DND-41 (cell line): ENCODE data around the gene ADGRG6.

ENCODE experiments used
- ATAC-seq: fragments of 200-7000 bp; cut with Tn5 transposase; 3 replicates; pipeline ENCODE4 v1.9.1; 2021; ENCODE audit warnings: low read depth; ENCODE audit not compliant: insufficient read depth
- DNase-seq: peaks from one replicate; pipeline ENCODE4 v3.0.0-alpha.2; 2020
- H2AFZ ChIP-seq: 2 replicates; pipeline ENCODE4 v1.6.0; 2012; ENCODE audit warnings: low read depth, low read length
- H3K27ac ChIP-seq: 2 replicates; pipeline ENCODE4 v1.5.1; 2012; ENCODE audit warnings: low read length, inconsistent platforms
- H3K27me3 ChIP-seq: fragments of 200-600 bp; sonication (generic); 2 replicates; pipeline ENCODE4 v1.6.0; 2012; ENCODE audit warnings: low read length, mild to moderate bottlenecking, inconsistent platforms; ENCODE audit not compliant: insufficient read depth, poor library complexity
- H3K36me3 ChIP-seq: 2 replicates; pipeline ENCODE4 v1.5.1; 2012; ENCODE audit warnings: low read length, inconsistent platforms; ENCODE audit not compliant: insufficient read depth
- H3K4me1 ChIP-seq: 2 replicates; pipeline ENCODE4 v1.5.1; 2012; ENCODE audit warnings: mild to moderate bottlenecking, low read length; ENCODE audit not compliant: insufficient read depth
- H3K4me2 ChIP-seq: 2 replicates; pipeline ENCODE4 v1.6.0; 2012; ENCODE audit warnings: mild to moderate bottlenecking, moderate library complexity, low read length, inconsistent platforms; ENCODE audit not compliant: insufficient read depth
- H3K4me3 ChIP-seq, 2 experiments: fragments of 200-600 bp in 1 of 2; shearing (Covaris generic) in 1 of 2; 2 replicates each; pipeline ENCODE4 v1.5.1; 2012 to 2016; ENCODE audit warnings: inconsistent platforms in 2 of 2, low read length in 2 of 2, mild to moderate bottlenecking in 2 of 2, low read depth in 1 of 2, moderate library complexity in 1 of 2
- H3K79me2 ChIP-seq: 2 replicates; pipeline ENCODE4 v1.6.0; 2012; ENCODE audit warnings: low read length, inconsistent platforms; ENCODE audit not compliant: insufficient read depth
- H3K9ac ChIP-seq: 2 replicates; pipeline ENCODE4 v1.6.0; 2012; ENCODE audit warnings: low read depth, mild to moderate bottlenecking, inconsistent platforms, low read length, moderate library complexity
- H3K9me3 ChIP-seq: 2 replicates; pipeline ENCODE4 v1.5.1; 2012; ENCODE audit warnings: low read length, moderate library complexity, mild to moderate bottlenecking, inconsistent platforms; ENCODE audit not compliant: insufficient read depth, severe bottlenecking
- H4K20me1 ChIP-seq: 2 replicates; pipeline ENCODE4 v1.6.0; 2012; ENCODE audit warnings: low read length; ENCODE audit not compliant: insufficient read depth
- EZH2 ChIP-seq: IDR thresholded peaks from 3 replicates; pipeline ENCODE4 v1.6.1; 2012; ENCODE audit warnings: borderline replicate concordance, low read depth, mild to moderate bottlenecking, moderate library complexity, low read length, inconsistent platforms; ENCODE audit not compliant: severe bottlenecking
- TF ChIP-seq, protein P1 (sequence below): IDR thresholded peaks from 2 replicates; pipeline ENCODE4 v1.5.1; 2012; ENCODE audit warnings: borderline replicate concordance, low read length, moderate library complexity, mild to moderate bottlenecking; ENCODE audit not compliant: poor library complexity, severe bottlenecking; ENCODE audit errors: extremely low read depth

The ADGRG6 gene

DNA sequence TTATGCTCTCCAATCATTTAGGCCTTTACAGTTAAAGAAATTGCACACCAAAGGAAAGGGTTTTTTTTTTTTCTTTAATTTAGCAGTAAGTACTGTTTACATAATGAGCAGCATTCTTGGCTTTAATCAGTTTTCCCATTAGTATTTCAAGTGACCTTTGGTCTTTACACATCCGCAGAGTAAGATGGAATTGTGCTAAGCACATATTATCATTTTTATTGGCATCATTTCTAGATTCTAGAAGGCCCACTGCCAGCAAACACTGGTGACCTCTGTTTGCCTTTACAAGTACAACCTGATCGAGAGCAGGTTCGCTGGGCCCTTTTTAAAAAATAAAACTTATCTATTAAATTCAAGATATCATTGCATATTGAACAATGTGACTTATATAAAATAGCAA is 104.3 kb downstream of the ADGRG6 start:
- H3K9me3 ChIP-seq, result no peaks in the 10 kb centered on the region
- no peak overlapping the region for H3K4me3 ChIP-seq
- DNase-seq (no peak), ATAC-seq (no peak)
- no peak overlapping the region for H2AFZ ChIP-seq
- no peaks in the 10 kb centered on the region for H3K36me3 ChIP-seq
- H3K4me2 ChIP-seq, result no peak overlapping the region
- H3K9ac ChIP-seq, result no peak overlapping the region
- TF ChIP-seq, protein P1, sequence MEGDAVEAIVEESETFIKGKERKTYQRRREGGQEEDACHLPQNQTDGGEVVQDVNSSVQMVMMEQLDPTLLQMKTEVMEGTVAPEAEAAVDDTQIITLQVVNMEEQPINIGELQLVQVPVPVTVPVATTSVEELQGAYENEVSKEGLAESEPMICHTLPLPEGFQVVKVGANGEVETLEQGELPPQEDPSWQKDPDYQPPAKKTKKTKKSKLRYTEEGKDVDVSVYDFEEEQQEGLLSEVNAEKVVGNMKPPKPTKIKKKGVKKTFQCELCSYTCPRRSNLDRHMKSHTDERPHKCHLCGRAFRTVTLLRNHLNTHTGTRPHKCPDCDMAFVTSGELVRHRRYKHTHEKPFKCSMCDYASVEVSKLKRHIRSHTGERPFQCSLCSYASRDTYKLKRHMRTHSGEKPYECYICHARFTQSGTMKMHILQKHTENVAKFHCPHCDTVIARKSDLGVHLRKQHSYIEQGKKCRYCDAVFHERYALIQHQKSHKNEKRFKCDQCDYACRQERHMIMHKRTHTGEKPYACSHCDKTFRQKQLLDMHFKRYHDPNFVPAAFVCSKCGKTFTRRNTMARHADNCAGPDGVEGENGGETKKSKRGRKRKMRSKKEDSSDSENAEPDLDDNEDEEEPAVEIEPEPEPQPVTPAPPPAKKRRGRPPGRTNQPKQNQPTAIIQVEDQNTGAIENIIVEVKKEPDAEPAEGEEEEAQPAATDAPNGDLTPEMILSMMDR, result no peak
- TF ChIP-seq EZH2, result no peak
- H4K20me1 ChIP-seq, result no peaks in the 10 kb centered on the region
- H3K27ac ChIP-seq, result no peak overlapping the region
- H3K27me3 ChIP-seq, result peaks cover 41% of the 10 kb centered on the region
- no peaks in the 10 kb centered on the region for H3K4me1 ChIP-seq
- no peaks in the 10 kb centered on the region for H3K79me2 ChIP-seq

DNA sequence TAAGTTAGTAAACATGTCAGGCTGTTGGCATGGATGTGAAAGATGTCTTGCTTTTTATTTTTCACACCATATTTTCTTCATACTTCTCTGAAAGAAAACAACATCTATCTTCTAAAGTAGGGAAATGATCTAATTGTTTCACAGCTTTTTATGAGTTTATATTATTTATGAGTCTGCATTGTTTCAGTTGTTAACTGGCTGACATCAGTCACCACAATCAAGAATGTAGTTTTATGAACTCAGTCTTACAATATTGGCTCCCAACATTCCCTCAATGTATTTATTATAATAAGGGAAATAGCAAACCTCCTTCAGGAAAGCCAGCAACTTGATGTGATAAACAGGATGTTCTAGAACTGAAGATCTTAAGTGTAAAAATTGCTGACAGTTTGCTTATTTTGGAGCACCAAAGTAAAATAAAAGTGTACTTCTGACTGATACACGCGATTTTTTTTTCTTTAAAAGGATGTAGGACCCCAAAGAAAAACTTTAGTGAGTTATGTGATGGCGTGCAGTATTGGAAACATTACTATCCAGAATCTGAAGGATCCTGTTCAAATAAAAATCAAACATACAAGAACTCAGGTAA is 106.0 kb downstream of the ADGRG6 start:
- H3K36me3 ChIP-seq, result no peaks in the 10 kb centered on the region
- H2AFZ ChIP-seq, result no peak overlapping the region
- H3K4me3 ChIP-seq, result no peak overlapping the region
- H3K4me2 ChIP-seq, result no peak overlapping the region
- H3K27ac ChIP-seq, result no peak overlapping the region
- H3K9me3 ChIP-seq, result no peaks in the 10 kb centered on the region
- no peaks in the 10 kb centered on the region for H3K79me2 ChIP-seq
- TF ChIP-seq, protein P1, result no peak
- TF ChIP-seq EZH2, result no peak
- H3K27me3 ChIP-seq, result peaks cover 43% of the 10 kb centered on the region
- no peaks in the 10 kb centered on the region for H4K20me1 ChIP-seq
- no peak for ATAC-seq
- no peak for DNase-seq
- no peaks in the 10 kb centered on the region for H3K4me1 ChIP-seq
- no peak overlapping the region for H3K9ac ChIP-seq

DNA sequence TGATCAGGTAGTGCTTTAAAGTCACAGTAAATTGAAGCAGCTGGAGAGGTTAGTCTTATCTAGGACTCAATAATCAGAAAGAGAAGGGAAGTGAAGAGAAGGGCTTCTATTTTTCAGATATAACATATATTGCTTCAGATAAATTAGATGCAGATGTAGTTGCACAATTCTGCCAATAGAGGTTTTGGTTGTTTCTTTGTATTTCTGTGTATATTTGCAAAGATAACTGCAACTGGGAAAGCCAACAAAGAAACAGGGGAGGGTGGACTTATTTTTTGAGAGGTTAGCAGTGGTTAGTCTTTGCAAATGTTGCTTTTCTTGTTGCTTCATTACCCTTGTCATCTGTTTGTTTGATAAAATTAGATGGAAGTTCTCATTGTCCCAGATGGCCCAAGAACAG is 106.6 kb downstream of the ADGRG6 start:
- H4K20me1 ChIP-seq, result no peaks in the 10 kb centered on the region
- no peaks in the 10 kb centered on the region for H3K4me1 ChIP-seq
- H3K9me3 ChIP-seq, result no peaks in the 10 kb centered on the region
- H3K36me3 ChIP-seq, result no peaks in the 10 kb centered on the region
- TF ChIP-seq EZH2, result no peak
- TF ChIP-seq, protein P1, result no peak
- no peaks in the 10 kb centered on the region for H3K79me2 ChIP-seq
- H3K27me3 ChIP-seq, result peaks cover 43% of the 10 kb centered on the region
- no peak for ATAC-seq
- no peak overlapping the region for H3K4me2 ChIP-seq
- no peak overlapping the region for H3K9ac ChIP-seq
- no peak for DNase-seq
- no peak overlapping the region for H3K27ac ChIP-seq
- H3K4me3 ChIP-seq, result no peak overlapping the region
- H2AFZ ChIP-seq, result no peak overlapping the region
